Fibroblast of mammary gland (primary cell): ENCODE measurements around the gene GP1BA.
"Not testable (repeated sequence)": the region's sequence is repeated elsewhere in the genome, so short reads cannot be mapped to it uniquely, and the experiment has no call there.

Experiments
- DNase-seq: peaks from one replicate; pipeline ENCODE4 v3.0.0-alpha.2; 2010; ENCODE audit warnings: low read depth
- H3K4me3 ChIP-seq: 2 replicates; pipeline ENCODE4 v1.5.1; 2011; ENCODE audit warnings: low read depth, mild to moderate bottlenecking, low read length, moderate library complexity; ENCODE audit not compliant: control insufficient read depth
- TF ChIP-seq, protein P1 (sequence below): conservative IDR thresholded peaks from 2 replicates; pipeline ENCODE4 v1.5.1; 2011; ENCODE audit warnings: low read depth, low read length, inconsistent platforms; ENCODE audit not compliant: control insufficient read depth, insufficient read depth

Gene GP1BA

DNA sequence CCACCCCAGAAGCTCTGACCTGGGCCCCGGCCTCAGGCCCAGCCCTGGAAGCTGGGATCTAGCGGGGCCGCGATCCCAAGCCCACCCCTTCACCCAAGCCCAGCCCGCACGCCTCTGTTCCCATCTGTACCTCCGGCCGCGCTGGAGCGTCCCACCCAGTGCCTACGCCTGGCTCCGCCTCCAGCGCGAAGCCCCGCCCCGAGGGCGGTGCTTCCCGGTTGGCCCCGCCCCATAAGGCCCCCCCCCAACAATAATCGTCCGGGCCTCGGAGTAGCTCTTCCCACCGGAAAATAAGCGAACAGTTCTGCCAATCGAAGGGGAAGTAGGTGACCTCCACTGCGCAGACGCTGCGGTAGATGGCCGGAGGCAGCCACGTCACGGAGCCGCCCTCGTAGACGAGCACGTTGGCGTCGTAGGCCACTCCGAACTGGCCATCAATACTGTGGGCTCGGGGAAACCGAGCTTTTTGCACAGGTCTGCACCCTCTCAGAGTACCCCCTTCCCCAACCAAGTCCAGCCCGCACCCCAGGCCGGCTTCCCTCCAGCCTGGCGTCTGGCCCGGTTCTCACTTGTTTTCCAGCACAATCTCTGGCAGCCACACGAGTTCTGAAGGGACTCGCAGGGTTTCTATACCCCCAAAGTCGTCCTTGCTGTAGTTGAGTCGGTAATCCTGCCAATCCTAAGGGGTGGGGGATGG lies 30.3 kb upstream of the GP1BA start:
- no peak overlapping the region for H3K4me3 ChIP-seq
- no peak for DNase-seq
- TF ChIP-seq, protein P1, sequence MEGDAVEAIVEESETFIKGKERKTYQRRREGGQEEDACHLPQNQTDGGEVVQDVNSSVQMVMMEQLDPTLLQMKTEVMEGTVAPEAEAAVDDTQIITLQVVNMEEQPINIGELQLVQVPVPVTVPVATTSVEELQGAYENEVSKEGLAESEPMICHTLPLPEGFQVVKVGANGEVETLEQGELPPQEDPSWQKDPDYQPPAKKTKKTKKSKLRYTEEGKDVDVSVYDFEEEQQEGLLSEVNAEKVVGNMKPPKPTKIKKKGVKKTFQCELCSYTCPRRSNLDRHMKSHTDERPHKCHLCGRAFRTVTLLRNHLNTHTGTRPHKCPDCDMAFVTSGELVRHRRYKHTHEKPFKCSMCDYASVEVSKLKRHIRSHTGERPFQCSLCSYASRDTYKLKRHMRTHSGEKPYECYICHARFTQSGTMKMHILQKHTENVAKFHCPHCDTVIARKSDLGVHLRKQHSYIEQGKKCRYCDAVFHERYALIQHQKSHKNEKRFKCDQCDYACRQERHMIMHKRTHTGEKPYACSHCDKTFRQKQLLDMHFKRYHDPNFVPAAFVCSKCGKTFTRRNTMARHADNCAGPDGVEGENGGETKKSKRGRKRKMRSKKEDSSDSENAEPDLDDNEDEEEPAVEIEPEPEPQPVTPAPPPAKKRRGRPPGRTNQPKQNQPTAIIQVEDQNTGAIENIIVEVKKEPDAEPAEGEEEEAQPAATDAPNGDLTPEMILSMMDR = no peak

DNA sequence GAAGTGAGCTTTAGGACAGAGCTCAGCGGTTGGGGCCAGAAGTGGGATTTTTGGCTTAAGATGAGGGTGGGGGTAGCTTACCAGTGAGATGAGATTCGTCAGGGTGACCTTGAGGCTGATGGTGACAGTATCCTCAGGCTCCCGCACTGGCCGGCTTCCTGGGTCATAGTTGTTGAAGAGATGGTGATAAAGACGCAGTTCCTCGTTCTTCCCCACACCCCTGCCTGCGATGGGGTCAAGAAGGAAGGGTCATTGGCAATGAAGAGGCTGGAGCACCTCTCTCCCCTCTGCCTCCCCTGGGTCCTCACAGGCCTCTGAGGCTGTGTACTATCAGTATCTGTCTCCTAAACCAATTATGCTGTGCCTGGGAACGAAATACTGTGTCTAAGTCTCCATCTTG lies 29.5 kb upstream of the GP1BA start:
- TF ChIP-seq, protein P1 = no peak
- DNase-seq = no peak
- no peak overlapping the region for H3K4me3 ChIP-seq

DNA sequence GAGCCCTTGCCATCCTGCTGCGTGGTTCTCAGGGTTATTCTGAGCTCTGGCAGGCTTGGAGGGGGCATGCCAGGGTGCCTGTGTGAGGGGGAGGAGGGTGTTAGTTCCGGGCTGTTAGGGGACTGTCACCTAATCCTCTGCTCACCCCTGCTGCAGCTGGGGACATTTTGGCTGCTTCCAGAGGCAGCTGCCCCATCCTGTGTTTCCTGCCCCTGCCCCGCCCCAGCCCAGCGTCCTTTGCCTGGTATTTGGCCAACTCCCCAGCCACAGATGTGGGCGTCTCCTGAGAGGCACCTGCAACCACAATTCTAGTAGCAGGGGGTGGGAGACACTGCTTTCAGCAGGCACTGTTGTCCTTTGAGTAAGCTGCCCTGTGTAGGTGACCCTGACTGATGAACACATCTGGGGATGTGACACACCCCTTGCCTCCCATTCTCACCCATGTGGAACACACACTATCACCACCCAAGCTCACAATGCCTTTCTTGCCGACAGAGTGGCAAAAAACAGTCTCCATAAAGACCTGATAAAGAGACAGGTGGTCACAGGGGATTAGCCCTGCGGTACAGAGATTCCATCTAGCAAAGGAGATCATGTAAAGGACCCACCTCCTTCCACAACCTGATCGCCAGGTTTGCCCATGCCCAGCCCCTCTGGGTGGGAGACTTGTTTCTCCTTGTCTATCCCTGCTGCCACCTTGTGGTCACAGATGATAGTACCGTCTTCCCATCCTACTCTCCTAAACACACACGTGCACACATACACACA lies 28.8 kb upstream of the GP1BA start, which contains the start of gene CHRNE:
Gene CHRNE (minus strand): TSS at position 48 of the 768 bp plus-strand sequence. CDS start 35 bp downstream, at position 13.
- no peak within 1 kb of the TSS for H3K4me3 ChIP-seq
- DNase-seq = peak; percentile 80
- TF ChIP-seq, protein P1 = peak; percentile 79

DNA sequence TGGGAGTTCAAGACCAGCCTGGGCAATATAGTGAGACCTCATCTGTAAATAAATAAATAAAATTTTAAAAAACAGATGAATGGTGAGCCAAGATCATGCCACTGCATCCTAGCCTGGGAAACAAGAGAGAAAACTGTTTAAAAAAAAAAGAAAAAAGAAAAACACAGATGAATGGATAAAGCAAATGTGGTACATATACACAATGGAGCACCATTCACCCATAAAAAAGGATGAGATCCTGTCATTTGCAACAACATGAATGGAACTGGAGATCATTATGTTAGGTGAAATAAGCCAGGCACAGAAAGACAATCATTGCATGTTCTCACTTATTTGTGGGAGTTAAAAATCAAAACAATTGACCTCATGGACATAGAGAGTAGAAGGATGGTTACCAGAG lies 25.4 kb upstream of the GP1BA start:
- H3K4me3 ChIP-seq, DNase-seq: not testable (repeated sequence)

DNA sequence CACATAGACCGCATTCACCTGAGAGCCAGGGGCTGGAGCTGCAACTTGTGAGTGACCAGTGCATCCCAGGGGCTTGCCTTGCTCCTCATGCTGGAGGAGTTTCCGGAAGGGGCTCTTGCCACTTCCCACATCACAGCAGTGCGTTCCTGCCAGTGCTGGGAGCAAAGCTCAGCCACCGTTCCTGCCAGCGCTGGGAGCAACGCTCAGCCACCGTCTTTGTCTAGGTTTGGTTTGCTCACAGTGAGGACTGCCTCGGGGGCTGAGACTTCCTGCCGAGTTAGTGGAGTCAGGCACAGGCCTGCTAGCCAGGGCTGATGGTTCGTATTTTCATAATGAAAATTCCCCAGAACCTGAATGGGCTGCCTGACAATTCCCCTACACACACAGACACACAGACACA lies 23.8 kb upstream of the GP1BA start:
- no peak for DNase-seq

DNA sequence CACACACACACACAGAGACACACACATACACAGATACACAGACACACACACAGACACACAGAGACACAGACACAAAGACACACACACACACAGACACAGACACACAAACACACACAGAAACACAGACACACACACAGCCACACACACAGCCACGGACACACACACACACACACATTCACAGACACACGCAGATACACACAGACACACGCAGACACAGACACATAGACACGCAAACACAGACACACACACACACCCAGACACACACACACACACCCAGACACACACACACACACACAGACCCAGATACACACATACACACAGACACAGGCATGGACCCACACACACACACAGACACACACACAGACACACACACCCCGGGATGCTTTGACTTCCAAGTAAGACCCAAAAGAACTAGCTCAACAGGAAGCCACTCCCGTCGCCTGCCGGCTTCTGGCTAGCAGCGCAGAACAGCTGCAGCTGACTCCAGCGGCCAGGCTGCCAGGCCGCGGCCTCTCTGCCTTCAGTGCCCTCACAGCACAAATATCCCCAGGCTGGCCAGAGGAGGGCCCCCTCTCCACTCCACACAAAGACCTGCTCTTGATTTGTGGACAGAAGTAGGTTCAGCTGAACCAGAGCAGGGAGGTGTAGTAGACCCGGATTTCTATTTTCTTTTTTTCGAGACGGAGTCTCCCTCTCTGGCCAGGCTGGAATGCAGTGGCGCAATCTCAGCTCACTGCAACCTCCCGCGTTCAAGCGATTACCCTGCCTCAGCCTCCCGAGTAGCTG lies 23.2 kb upstream of the GP1BA start:
- H3K4me3 ChIP-seq = no peak overlapping the region
- peak; percentile 93 for DNase-seq
- TF ChIP-seq, protein P1 = peak; percentile 84

More for the DNA sequence above, 23.8 kb upstream of the GP1BA start:
- H3K4me3 ChIP-seq = no peak overlapping the region
- TF ChIP-seq, protein P1 = no peak

DNA sequence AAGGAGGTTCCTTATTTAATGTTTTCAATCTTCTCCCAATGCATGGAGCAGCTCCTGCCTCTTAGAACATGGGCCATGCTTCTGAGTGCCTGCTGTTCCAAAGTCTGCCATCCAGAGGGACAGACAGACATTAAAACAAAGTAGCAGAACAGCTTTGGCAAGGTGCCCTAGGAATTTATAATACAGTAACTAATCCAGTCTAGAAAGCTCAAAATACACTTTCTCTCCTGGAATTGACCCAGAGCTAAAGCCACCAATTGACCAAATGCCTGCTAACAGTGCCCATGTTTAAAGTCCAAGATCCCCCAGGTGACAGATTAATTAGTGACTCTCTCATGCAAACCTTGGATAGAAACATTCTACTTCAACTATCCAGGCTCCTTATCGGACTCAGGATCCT lies 18.1 kb upstream of the GP1BA start:
- TF ChIP-seq, protein P1 = no peak
- DNase-seq = no peak
- H3K4me3 ChIP-seq = no peak overlapping the region

DNA sequence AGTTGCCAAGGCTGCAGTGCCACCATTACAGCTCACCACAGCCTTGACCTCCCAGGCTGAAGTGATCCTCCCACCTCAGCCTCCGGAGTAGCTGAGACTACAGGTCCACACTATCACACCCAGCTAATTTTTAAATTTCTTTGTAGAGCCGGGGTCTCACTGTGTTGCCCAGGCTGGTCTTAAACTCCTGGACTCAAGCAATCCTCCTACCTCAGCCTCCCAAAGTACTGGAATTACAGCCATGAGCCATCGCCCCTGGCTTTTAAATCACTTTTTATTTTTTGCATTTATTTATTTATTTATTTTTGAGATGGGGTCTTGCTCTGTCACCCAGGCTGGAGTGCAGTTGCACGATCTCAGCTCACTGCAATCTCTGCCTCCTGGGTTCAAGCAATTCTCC lies 17.5 kb upstream of the GP1BA start:
- not testable (repeated sequence) for DNase-seq, H3K4me3 ChIP-seq
